ENCODE results near the gene CFAP251.

CFAP251 gene

DNA sequence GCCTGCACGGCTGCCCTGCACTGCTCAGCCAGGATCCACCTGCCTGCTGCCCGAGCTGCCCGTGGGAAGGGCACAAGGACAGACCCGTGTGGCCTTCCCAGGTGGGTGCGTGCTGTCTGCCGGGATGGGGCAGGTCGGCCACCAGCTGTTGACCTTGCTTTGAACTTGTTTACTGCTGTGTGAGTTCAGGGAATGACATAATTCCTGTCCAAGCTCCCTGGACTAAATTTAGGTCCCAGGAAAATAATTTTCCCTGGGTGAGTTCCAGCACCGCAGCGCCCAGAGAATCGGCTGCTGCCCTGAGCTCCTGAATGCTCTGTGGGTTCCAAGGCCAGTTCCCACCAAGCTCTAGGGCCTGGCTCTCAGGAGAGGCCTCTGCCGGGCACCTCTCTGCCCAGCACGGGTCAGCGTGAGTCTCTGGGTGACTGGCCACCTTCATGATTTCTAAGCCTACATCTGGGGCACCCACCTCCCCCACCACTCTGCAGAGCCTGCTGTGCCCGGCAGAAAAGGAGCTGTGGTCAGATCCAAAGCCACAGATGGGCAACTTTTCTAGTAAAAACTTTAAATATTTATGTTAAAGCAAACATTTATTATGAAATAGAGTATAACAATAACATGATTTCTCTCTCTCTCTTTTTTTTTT, 133.0 kb downstream of the CFAP251 start:
- no peak for DNase-seq (ENCODE audit: low read depth in 1 of 2, low spot score in 1 of 2)

DNA sequence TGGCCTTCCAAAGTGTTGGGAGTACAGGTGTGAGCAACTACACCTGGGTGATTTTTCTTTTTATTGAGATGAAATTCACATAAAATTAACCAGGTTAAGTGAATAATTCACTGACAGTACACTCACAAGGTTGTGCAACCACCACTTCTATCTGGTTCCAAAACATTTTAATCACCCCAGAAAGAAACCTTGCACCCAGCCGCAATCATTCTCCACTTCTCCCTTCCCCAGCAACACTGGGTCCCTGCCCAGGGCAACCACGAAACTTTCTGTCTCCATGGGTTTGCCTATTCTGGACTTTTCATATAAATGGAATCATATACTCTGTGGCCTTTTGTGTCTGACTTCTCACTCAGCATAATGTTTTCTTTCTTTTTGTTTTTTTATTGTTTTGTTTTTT, 133.9 kb downstream of the CFAP251 start:
- no peak for DNase-seq (ENCODE audit: low read depth in 1 of 2, low spot score in 1 of 2)
